Lung microvascular endothelial cell (primary cell): ENCODE measurements around the gene FGGY. TPM values are rescaled to one million over a fixed set of nuclear protein-coding genes. Genes with fewer than 3 reads are reported as not detected.
"Not testable (repeated sequence)": the region's sequence is repeated elsewhere in the genome, so short reads cannot be mapped to it uniquely, and the experiment has no call there.

Source experiments
- DNase-seq, 2 donors: peaks; one replicate each; pipeline versions ENCODE4 v3.0.0 to v3.0.0-alpha.2; 2010; ENCODE audit warnings: low read depth in 2 of 2
- total RNA-seq: library from RNA; depleted of rRNA; stranded (reverse); fragments of >200 nt; gene quantifications from 2 replicates; pipeline ENCODE4 v1.2.1, GENCODE V29; 2014

FGGY gene
- total RNA-seq, 1 donor from 2014 or later, result 11.1 TPM

DNA sequence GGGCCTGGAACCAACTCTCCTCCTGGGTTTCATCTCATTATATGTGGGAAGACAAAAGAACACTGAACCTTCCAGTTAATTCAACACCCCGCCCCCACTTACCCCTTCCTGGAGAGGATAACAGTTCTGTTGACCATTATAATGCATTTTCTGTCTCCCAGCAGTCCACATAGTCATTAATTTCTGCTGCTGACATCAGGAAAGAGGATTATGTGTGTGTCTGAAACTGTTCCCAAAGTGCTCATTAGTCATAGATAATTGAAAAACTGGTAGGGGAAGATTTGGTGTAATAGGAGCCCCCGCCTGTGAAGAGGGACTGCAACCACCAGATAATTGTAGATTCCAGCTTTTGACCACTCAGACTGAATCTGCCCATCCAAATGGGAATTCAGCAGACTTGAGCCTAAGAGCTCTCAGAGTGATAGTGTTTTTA, 208.7 kb downstream of the FGGY start:
- DNase-seq, result no peak

DNA sequence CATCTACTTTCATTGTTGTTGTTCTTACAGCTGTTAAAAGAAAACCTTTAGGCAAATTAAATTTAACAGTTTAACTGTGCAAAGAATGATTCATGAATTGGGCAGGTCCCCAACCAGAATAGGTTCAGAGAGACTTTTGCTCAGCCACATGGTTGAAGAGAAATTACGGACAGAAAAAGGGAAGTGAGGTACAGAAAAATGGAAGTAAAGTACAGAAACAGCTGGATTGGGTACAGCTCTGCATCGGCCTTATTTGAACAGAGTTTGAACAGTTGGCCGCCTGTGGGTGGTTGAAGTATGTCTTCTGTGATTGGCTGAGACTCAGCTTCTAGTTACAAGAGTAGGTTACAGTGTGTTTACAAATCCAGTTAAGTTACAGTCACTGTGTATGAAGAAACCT, 210.1 kb downstream of the FGGY start:
- DNase-seq, result no peak

DNA sequence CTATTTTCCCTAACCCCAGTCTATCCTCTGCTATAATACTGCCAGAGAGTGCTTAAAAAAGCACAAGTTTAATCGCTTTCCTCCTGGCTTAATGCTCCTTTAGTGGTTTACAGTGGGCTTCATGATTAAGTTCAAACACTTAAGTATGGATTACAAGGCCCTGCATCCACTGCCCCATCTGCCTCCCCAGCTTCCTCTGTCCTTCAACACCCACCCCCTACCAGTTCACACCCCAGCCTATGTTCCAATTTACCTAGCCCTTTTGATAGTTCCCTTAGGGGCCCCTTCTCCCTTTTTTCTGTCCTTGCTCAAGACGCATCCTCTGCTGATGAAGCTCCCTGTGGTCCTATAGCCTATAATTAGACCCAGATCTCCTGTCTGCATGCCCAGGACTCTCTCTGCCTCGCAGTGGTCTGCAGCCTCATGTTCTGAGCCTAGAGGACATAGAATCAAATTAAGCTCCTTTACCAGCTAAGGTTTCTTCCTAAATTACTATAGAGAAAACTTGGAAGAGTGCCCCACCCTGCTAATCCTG, 212.5 kb downstream of the FGGY start:
- DNase-seq, result no peak

DNA sequence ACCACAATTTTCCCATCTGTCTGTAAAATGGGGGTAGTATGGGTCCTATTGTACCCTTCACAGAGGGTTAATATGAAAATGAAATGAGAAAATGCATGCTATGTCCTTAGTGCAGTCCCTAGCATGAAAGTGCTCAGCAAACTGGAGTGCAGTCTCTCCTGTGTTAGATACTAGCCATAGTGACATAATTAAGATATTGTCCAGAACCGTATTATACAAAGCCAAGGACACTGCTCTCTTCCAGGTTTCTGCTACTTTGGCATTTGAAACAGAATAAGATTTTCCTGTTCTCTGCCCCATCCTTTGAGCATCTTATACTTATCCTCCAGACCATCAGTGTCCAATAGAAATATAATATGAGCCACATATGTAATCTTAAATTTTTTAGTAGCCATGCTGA, 213.4 kb downstream of the FGGY start:
- no peak for DNase-seq

DNA sequence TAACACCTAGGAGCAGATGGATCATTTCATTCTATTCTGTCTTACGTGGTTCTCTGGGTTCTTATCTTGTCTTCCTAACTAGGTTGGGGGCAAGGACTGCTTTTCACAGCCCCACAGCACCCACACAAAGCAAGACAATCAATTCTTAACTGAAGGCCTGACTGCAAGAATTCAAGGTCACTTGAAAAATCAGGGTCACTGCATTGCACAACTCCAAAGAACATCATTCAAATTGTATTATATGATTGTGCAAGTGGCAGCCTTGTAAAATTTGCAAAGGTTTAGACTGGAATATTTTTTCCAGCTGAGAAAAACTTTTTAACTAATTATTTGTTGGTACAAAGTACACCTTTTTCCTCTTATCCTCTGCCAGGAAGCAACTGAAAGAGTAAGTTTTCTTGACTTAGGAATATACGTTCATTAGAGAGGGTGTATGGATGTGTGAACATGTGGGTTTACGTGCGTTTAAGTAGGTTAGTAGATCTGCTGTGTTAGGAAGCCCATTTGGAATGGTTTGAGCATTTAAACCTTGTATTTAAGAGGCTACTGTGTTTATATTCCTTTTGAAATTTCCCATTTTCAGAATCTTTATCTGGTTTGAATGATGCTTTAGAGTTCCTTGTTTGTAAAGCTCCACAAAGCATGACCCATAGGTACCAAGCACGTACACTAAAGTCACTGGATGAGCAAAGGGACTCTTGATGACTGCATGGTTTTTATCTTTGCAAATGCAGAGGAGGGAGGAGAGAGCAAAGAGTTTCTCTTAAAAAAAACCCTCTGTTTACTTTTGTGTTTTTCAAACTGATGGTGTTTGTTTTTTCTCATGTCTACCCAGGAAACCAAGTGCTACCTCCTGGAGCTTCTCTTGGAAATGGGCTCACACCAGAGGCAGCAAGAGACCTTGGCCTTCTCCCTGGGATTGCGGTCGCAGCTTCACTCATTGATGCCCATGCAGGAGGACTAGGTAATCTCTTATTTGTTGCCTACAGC, 214.9 kb downstream of the FGGY start:
- no peak for DNase-seq

DNA sequence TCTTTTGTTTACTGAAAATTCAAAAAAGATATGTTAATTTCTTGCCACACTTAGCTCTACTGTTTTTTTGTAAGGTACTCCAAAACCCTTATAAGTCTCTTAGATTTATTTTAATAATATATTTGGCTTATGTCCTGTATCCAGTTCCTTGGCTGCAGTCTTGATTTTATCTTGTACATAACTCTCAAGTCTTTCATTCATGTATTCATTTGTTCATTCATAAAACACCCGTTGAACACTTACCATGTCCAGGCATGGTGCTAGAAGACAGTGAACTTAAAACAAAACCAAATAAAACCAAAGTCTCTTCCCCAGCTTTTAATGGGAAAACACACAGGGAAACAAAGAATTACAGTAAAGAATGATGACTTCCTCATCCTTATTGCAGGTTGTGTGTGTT, 215.8 kb downstream of the FGGY start:
- no peak for DNase-seq

DNA sequence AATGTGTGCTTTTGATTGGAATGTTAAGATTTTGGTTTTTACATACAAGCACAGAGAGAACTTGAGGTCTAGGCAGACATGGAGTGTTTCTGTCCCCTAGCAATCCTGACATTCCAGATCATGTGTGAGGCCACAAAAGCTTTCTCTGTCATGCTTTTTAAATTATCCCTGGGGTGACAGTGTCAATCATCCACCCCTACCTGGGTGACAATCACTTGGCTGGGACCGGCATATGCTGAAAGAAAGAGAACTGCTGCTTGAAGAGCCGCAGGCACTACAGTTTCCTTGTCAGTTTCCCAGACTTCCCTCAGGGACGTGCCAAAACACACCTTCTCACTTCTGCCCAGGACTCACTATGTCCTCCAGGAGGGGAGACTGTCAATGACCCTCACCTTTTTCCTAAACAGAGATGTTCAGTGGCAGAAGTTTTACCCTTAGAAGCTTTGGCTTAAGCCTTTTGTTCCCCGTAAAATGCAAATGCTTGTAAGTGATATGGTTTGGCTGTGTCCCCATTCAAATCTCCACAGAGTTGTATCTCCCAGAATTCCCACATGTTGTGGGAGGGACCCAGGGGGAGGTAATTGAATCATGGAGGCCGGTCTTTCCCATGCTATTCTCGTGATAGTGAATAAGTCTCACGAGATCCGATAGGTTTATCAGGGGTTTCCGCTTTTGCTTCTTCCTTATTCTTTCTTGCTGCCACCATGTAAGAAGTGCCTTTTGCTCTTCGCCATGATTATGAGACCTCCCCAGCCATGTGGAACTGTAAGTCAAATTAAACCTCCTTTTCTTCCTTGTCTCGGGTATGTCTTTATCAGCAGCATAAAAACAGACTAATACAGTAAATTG, 217.4 kb downstream of the FGGY start:
- no peak for DNase-seq

DNA sequence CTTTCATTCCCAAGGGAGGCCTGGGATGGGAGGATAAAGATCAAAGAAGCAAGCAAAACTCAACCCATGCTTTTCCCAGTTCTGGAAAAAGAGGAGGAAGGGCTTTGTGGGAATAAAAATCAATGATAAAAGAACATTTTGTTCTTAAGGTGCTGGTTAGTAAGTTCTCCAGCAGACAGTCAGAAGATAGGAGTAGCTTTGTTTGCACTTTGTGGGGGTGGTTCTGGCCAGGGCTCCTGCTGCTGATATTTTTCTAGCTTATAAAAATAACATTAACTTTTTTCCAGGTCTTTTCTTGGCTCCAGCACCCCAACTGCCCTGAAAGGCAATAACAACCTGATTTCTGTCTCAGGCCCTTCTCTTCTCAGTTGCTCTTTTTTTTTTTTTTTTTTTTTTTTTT, 220.0 kb downstream of the FGGY start:
- DNase-seq, result no peak

DNA sequence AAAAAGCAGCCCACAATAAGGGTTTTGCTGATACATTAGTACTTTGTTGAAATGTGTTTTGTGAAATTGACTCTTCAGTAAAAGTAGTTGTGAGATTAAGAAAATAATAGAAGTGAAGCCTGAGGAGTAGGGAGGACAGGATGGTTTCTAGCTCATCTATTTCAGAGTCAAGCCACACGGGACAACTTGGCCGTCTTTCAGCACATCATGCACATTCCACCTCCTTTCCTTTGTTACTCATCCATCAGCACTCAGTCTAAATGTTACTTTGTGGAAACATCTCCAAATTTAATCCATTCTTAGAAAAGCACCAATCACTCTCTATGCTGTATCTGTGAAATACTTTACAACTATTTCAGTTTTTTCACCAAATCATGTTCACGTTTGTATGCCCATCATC, 223.3 kb downstream of the FGGY start:
- DNase-seq, result peak in 1 of 2 donors; percentile 54

DNA sequence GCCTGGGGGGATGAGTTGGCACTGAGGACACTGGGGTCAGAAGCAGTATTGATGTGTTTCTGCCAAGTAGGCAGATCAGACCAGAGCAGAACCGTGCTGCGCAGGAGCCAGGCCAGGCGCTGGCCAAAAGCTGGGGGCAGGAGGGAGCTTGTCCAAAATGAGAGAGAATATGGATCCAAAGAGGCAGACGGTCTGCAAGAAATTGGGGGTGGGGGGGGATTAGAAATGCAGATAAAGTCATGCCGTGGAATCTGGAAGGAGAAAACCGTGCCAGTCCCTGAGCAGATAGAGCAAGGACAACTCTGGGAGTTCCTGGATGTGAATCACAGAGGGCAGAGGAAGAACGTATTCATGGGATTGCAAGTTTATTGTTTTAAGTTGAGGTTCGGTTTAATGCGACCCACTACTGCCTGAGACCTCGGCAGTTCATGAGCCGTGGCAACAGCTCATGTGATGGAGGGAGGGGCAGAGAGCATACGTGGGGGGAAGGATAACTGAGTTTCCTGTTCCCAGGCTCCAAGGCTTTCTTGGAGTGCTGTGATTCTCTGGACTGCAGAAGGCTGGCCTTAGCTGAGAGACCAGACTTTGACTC, 224.0 kb downstream of the FGGY start:
- peak in 1 of 2 donors; percentile 94 for DNase-seq

DNA sequence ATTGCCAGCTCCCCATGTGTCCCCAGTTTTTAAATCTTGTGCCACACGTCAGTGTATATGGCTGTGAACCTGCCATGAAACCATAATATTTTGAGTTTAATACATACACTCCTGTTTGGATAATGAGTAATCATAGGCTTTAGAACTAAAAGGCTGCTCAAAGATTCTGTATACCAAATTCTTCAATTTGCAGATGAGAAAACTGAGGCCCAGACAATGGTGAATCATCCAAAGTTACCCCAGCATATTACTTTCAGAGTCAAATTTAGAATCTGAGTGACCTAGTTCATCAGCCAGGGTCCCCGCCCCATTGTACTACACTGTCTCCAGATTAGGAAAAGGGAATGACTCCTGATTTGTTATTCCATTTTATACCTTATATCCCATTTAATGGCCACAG, 224.6 kb downstream of the FGGY start:
- peak in 1 of 2 donors; percentile 41 for DNase-seq

DNA sequence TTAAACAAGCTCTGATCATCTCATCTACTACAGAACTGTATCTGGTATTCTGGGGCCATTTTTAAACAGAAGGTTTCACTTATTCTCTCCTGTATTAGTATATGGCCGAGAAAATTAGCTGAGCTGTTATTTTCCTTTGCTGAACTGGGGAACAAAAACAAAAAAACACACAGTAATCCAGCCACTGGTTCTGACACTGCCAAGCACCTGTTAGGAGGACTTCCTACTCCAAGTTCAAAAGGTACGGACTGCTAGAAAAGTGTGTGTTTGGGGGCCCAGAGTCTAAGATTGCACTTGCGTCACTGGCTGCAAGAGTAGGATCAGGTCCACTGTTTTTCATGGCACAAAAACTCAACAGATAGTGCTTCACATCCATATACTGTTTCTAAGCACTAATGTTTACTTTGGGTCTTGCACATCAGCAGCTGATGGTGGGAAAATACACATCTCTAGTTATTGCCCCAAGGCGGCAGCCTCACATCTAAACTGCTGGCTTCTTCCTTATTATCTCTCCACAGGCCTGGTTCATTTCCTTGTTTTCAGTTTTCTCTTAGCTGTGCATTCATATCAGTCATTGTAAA, 226.1 kb downstream of the FGGY start:
- DNase-seq, result peak in 1 of 2 donors; percentile 14

DNA sequence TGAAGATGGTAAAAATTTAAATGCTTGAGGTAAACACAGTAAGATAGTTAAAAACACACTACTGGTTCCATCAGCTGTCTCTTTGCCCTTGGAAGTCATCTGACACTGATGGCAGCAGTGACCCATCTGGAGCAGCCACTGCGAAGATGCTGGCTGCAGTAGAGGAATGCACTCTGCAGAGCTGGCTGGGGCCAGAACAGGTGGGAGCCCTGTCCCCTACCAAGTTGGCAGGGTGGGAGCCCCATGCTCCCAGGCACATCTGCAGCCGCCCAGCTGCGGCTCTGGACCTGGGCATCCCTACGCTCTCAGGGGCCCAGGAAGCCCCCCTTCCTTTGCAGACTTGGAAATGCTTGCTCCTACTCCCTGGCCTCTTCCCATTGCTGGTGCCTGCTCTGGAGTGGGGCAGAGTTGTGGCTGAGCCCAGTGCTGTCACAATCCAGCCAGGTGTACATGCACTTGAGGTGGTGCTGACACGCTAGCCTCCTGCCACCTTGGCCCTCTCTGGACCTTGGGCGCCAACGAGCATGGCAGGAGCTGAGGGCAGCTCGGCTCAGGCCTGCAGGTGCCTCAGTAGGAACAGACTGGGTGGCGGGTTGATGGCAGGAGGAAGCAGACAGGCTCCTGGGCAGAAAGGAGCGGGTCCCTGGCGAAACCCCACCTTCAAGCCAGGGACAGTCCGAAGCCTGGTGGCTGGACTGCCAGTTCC, 227.0 kb downstream of the FGGY start:
- DNase-seq, result no peak

DNA sequence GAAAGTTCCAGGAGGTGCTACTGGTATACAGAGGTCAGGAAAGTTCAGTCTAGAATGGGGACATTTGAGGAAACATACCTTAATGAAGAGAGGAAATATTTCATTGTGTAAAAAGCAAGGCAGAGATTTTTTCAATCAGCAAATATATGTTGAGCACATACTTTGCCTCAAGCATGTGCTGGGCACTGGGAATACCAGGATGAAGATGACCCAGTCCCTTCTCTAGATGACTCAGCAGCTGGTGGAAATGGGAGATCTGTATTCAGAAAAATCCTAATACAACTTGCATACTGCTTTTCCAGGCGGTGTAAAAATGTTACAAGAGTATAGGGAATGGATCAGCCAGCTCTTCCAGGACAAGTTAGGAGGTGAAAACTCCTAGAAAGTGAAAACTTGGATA, 229.3 kb downstream of the FGGY start:
- no peak for DNase-seq

DNA sequence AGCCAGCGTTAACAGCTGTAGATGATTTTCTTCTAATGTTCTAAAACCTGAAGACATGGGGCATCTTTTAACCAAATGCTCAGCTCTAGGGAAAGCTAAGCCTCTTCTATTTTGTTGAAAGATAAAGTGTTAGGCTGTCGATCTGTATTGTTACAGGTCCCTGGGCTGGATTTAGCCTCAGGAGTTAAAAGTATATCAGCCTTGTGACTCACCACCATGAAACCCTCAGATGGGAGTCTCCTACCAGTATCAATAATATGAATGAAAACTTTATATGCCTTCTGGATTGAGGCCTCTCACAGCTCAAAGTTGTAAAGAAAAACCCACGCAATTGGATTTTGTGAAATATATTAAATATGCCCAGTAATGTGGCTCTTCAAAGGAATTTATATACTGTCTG, 231.6 kb downstream of the FGGY start:
- no peak for DNase-seq

DNA sequence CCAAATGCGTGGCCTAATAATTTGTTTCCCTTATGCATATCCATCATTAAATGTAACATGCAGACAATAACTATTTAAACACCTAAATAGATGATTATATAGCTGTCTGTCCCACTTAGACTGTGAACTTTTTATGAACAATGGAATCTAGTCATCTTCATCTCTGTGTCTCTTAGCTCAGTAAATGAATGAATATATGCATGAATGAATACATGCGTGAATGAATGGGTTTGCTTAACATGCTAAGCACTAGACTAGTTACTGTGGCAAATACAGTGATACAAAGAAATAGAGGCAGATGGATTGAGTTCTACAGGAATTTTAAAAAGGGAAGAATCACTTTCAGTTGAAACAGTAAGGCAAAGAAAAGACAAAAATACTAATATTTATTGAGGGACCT, 232.0 kb downstream of the FGGY start:
- no peak for DNase-seq

DNA sequence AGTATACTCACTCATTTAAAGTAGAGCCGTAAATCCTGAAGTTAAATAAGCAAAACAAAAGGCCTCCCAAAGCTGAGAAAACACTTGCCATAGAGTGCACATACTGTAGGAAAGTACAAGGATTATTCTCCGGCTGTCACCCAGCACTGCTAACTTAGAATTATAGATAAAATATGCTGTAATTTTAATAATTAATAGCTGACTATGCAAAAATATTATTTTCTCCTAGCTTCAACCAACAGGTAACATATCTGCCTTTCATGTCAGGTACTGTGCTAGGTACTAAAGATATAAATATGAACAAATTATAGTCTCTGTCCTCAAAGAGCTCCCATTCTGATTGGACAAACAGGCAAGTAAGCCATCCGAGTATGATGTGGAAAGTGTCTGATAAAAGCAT, 233.2 kb downstream of the FGGY start:
- DNase-seq, result no peak

DNA sequence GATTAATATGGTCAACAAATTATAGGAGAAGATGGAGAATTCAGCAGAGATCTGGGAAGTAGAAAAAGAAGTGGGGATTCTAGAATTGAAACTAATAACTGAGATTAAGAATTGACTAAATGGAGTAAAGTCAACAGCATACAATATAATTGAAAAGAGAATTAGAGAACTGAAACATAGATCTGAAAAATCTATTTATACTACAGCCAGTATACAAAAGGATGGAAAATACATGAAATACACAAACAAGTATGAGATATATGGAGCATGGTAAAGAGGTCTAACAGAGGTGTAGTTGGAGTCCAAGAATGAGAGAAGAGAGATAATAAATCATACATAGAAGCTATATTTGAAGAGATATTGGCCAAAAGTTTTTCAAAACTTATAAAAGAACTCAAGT, 235.2 kb downstream of the FGGY start:
- DNase-seq, result no peak

DNA sequence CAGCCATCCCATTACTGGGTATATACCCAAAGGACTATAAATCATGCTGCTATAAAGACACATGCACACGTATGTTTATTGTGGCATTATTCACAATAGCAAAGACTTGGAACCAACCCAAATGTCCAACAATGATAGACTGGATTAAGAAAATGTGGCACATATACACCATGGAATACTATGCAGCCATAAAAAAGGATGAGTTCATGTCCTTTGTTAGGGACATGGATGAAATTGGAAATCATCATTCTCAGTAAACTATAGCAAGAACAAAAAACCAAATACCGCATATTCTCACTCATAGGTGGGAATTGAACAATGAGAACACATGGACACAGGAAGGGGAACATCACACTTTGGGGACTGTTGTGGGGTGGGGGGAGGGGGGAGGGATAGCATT, 241.6 kb downstream of the FGGY start:
- not testable (repeated sequence) for DNase-seq

DNA sequence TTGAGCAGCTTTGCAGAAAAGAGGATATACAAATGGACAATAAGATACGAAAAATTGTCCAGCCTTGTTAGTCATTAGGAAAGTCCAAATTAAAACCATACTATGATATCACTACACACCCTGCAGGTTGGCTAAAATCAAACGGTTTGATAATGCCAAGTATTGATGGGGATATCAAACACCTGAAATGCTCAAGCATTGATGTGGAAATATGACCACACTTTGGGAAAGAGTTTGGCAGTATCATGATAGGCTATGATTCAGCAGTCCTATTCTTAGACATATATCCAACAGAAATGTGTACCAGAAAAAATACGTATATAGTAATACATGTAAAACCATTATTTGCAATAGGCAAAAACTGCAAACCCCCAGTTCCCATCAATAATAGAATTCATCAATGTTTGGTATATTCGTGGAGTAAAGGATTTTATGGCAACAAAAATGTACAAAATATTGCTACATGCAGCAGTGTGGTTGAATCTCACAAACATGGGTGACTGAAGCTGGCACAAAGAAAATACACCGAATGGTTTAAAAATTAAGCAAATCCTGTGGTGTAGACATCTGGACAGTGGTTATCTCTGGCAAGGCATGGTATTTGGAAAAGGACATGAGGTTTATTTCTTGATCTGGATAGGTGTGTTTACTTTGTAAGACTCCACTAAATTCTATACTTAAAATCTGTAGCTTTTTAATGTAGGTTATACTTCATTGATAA, 243.2 kb downstream of the FGGY start:
- DNase-seq, result no peak
